Spleen (tissue), 11 donors: Measurements from ENCODE around the gene GABARAPL1. TPM values are rescaled to one million over a fixed set of nuclear protein-coding genes. Genes with fewer than 3 reads are reported as not detected.

Source experiments
- DNase-seq: peaks from one replicate; pipeline ENCODE4 v3.0.0-alpha.2; 2020
- H3K27ac ChIP-seq, 8 donors: fragments of 200-600 bp; sonication (generic) in 7 of 8; 1 replicate in 4 of 8; 2 replicates in 4 of 8; pipeline versions ENCODE4 v1.5.0 to v1.8.0; 2016 to 2021; ENCODE audit warnings: inconsistent platforms in 4 of 8, mild to moderate bottlenecking in 4 of 8, moderate library complexity in 1 of 8
- H3K27me3 ChIP-seq, 7 donors: fragments of 200-600 bp; sonication (generic) in 6 of 7; replicated peaks in 1 of 7; 1 replicate in 4 of 7; 2 replicates in 3 of 7; pipeline versions ENCODE4 v1.5.0 to v1.8.0; 2016 to 2021; ENCODE audit warnings: inconsistent platforms in 3 of 7, mild to moderate bottlenecking in 1 of 7
- H3K36me3 ChIP-seq, 6 donors: fragments of 200-600 bp; sonication (generic) in 5 of 6; 1 replicate in 4 of 6; 2 replicates in 2 of 6; pipeline versions ENCODE4 v1.5.0 to v1.8.0; 2016 to 2021; ENCODE audit warnings: inconsistent platforms in 2 of 6
- H3K4me1 ChIP-seq, 6 donors: fragments of 200-600 bp; sonication (generic) in 5 of 6; 1 replicate in 3 of 6; 2 replicates in 3 of 6; pipeline versions ENCODE4 v1.5.0 to v1.8.0; 2016 to 2021; ENCODE audit warnings: inconsistent platforms in 3 of 6
- H3K4me3 ChIP-seq, 8 donors: fragments of 200-600 bp; sonication (generic) in 7 of 8; 1 replicate in 4 of 8; 2 replicates in 4 of 8; pipeline versions ENCODE4 v1.5.0 to v1.8.0; 2016 to 2021; ENCODE audit warnings: inconsistent platforms in 4 of 8, mild to moderate bottlenecking in 4 of 8, moderate library complexity in 2 of 8
- H3K9me3 ChIP-seq, 8 donors: fragments of 200-600 bp; sonication (generic) in 7 of 8; 1 replicate in 4 of 8; 2 replicates in 4 of 8; pipeline versions ENCODE4 v1.5.0 to v1.8.0; 2016 to 2021; ENCODE audit warnings: inconsistent platforms in 4 of 8
- CTCF ChIP-seq, 11 experiments: fragments of 200-600 bp in 7 of 11; fragments of 450-650 bp in 4 of 11; sonication (generic) in 4 of 11; IDR thresholded peaks in 8 of 11; conservative IDR thresholded peaks in 3 of 11; 1 replicate in 7 of 11; 2 replicates in 4 of 11; pipeline versions ENCODE4 v1.4.0 to v1.8.0; 2016 to 2021; ENCODE audit warnings: antibody characterized with exemption in 11 of 11, inconsistent platforms in 4 of 11, mild to moderate bottlenecking in 1 of 11
- POLR2A ChIP-seq, 3 donors: fragments of 450-650 bp; IDR thresholded peaks; one replicate each; pipeline ENCODE4 v1.5.1; 2017; ENCODE audit warnings: antibody characterized with exemption in 3 of 3, mild to moderate bottlenecking in 1 of 3
- POLR2AphosphoS5 ChIP-seq, 3 donors: sonication (generic); formaldehyde crosslinking; IDR thresholded peaks; one replicate each; pipeline ENCODE4 v1.5.1; 2017; ENCODE audit warnings: antibody characterized with exemption in 3 of 3
- WGBS, 5 donors: extraction: QIAGEN DNeasy Blood & Tissue Kit in 3 of 5; methylation state at CpG; one replicate each; pipeline versions ENCODE4 v1.1.5 to v1.1.7; 2013 to 2018; 5-methylcytosine and 5-hydroxymethylcytosine counted together
- intact Hi-C: fragments of 100-400 bp; cut with DNase I; formaldehyde crosslinking; loops from one replicate; pipeline ENCODE4 v1.15.0; 2023; ENCODE audit warnings: low total_unique reads
- polyA plus RNA-seq, 3 donors: library from polyadenylated mRNA; stranded (reverse); fragments of 200-250 nt; gene quantifications; one replicate each; pipeline ENCODE4 v1.2.1, GENCODE V29; 2013
- total RNA-seq, 7 donors: library from RNA; depleted of rRNA in 3 of 7; stranded (reverse); fragments of >200 nt in 3 of 7; fragmentation: NEBNext Ultra II Directional in 4 of 7; extraction: Animal tissue kit (Norgen Biotek cat#: 25700) in 4 of 7; gene quantifications; one replicate each; pipeline versions ENCODE4 v1.1.0 to v1.2.1, GENCODE V29; 2016 to 2021
- donor health status: healthy with polysubstance abuse.
- donor health status: DM: no; HTN: no; CAD: no; lungs with moderate emphysema.
- donor health status: DM: no; HTN: no; CAD: no.
- donor health status: Bipolar disorder and iron deficiency.
- donor health status: healthy.
- donor health status: DM: no; HTN: no; CAD: no.
- donor health status: DM: yes; HTN: yes; CAD: no.

Gene GABARAPL1
- total and polyA plus RNA-seq, 10 donors = 10.0 to 79.7 (median 48.5) TPM

- H3K4me1 ChIP-seq = peaks cover 0 to 13% (median 0%) of the 10 kb centered on the region in 6 donors
- H3K27me3 ChIP-seq = no peaks in the 10 kb centered on the region
- TF ChIP-seq POLR2AphosphoS5 (IDR thresholded peaks at IDR 0.05) (peak in 1 of 3 donors; percentile 17), CTCF (IDR thresholded peaks at IDR 0.05 in 8 of 11, conservative IDR thresholded peaks at IDR 0.05 in 3 of 11) (peak; percentile 67 to 92 (median 88)), POLR2A (IDR thresholded peaks at IDR 0.05) (no peak)
- no peaks in the 10 kb centered on the region for H3K36me3 ChIP-seq
- no peak overlapping the region for H3K4me3 ChIP-seq
- H3K27ac ChIP-seq = peak overlapping the region in 3 of 8 donors; percentile 30 to 74 (median 47)
- H3K9me3 ChIP-seq = peaks cover 0 to 23% (median 20%) of the 10 kb centered on the region in 8 donors
- 32 to 53% (median 43%) methylated on average over 4 of the region's 4 CpGs for WGBS, 5 donors
- DNase-seq = no peak
- intact Hi-C loops = loop anchor here (5.0 kb wide), 2 partner anchors 326 to 516 kb away; no protein-coding TSS in a partner anchor
Observed at GRCh38 chr12:10235761-10236631, 23.3 kb downstream of the GABARAPL1 start.

GRCh38 chr12:10236720-10237119 is 24.0 kb downstream of the GABARAPL1 start:
- Histone ChIP-seq H3K27me3 (no peaks in the 10 kb centered on the region), H3K4me1 (peaks cover 0 to 13% (median 0%) of the 10 kb centered on the region in 6 donors), H3K4me3 (no peak overlapping the region), H3K27ac (peak overlapping the region in 3 of 8 donors; percentile 30 to 74 (median 47)), H3K36me3 (no peaks in the 10 kb centered on the region), H3K9me3 (peaks cover 0 to 23% (median 20%) of the 10 kb centered on the region in 8 donors)
- intact Hi-C loops = loop anchor here (5.0 kb wide), 2 partner anchors 326 to 516 kb away; no protein-coding TSS in a partner anchor
- no peak for DNase-seq
- no peak for TF ChIP-seq POLR2A (IDR thresholded peaks at IDR 0.05)
- no peak for TF ChIP-seq CTCF (IDR thresholded peaks at IDR 0.05 in 8 of 11, conservative IDR thresholded peaks at IDR 0.05 in 3 of 11)
- TF ChIP-seq POLR2AphosphoS5 (IDR thresholded peaks at IDR 0.05) = no peak
- 87 to 100% (median 96%) methylated on average over 1 of the region's 1 CpG for WGBS, 5 donors

- intact Hi-C loops = loop anchor here (5.0 kb wide), 2 partner anchors 324 to 514 kb away; no protein-coding TSS in a partner anchor
- Histone ChIP-seq H3K27ac (peak overlapping the region in 2 of 8 donors; percentile 22 to 74), H3K4me1 (peaks cover 0 to 26% (median 3%) of the 10 kb centered on the region in 6 donors), H3K27me3 (no peaks in the 10 kb centered on the region), H3K36me3 (no peaks in the 10 kb centered on the region), H3K9me3 (peaks cover 0 to 21% (median 19%) of the 10 kb centered on the region in 8 donors), H3K4me3 (no peak overlapping the region)
- 90 to 100% (median 94%) methylated on average over 1 of the region's 1 CpG for WGBS, 5 donors
- TF ChIP-seq POLR2AphosphoS5 (IDR thresholded peaks at IDR 0.05) (no peak), CTCF (IDR thresholded peaks at IDR 0.05 in 8 of 11, conservative IDR thresholded peaks at IDR 0.05 in 3 of 11) (no peak), POLR2A (IDR thresholded peaks at IDR 0.05) (no peak)
- no peak for DNase-seq
Observed at GRCh38 chr12:10238526-10238925, 25.8 kb downstream of the GABARAPL1 start.

- intact Hi-C loops = no loop called here
- no peaks in the 10 kb centered on the region for H3K36me3 ChIP-seq
- H3K4me3 ChIP-seq = no peak overlapping the region
- H3K27ac ChIP-seq = peak overlapping the region in 1 of 8 donors; percentile 12
- peaks cover 0 to 26% (median 6%) of the 10 kb centered on the region in 6 donors for H3K4me1 ChIP-seq
- no peaks in the 10 kb centered on the region for H3K9me3 ChIP-seq
- TF ChIP-seq POLR2AphosphoS5 (IDR thresholded peaks at IDR 0.05) (no peak), POLR2A (IDR thresholded peaks at IDR 0.05) (no peak), CTCF (IDR thresholded peaks at IDR 0.05 in 8 of 11, conservative IDR thresholded peaks at IDR 0.05 in 3 of 11) (no peak)
- DNase-seq = no peak
- WGBS, 5 donors = 59 to 63% (median 61%) methylated on average over 3 of the region's 3 CpGs
- H3K27me3 ChIP-seq = no peaks in the 10 kb centered on the region
Observed at GRCh38 chr12:10241290-10241689, 28.6 kb downstream of the GABARAPL1 start.
